Hematopoietic multipotent progenitor cell treated with erythropoietin and hydrocortisone succinate and interleukin-3 and kit ligand, for 8 days (in vitro differentiated cells): ENCODE results near the gene STX5.
"Not testable (repeated sequence)": the region's sequence is repeated elsewhere in the genome, so short reads cannot be mapped to it uniquely, and the experiment has no call there.

ENCODE experiments used
- DNase-seq: peaks from one replicate; pipeline ENCODE4 v3.0.0-alpha.2; 2015

STX5 gene

DNA sequence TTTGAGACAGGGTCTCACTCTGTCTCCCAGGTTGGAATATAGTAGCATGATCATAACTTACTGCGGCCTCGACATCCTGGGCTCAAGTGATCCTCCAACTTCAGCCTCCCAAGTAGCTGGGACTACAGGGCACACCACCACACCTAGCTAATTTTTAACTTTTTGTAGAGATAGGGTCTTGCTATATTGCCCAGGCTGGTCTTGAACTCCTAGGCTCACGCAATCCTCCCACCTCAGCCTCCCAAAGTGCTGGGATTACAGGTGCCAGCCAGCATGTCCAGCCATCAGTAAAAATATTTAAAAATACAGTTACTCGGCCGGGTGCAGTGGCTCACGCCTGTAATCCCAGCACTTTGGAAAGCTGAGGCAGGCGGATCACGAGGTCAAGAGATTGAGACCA, 3.7 kb downstream of the STX5 start:
- DNase-seq = not testable (repeated sequence)

DNA sequence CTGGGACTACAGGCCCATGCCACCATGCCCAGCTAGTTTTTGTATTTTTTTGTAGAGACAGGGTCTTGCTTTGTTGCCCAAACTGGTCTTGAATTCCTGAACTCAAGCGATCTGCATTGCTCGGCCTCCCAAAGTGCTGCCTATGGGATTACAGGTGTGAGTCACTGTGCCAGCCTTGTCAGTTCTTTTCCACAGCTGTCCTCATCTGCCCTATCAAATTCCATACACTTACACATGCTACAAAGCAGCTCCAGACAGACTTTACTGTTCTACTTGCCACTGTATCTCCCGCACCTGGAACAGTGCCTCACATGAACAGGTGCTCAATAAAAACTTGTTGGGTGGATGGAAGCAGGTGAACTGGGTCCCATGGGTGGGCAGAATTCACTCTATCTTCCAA, 8.2 kb downstream of the STX5 start:
- DNase-seq = no peak

DNA sequence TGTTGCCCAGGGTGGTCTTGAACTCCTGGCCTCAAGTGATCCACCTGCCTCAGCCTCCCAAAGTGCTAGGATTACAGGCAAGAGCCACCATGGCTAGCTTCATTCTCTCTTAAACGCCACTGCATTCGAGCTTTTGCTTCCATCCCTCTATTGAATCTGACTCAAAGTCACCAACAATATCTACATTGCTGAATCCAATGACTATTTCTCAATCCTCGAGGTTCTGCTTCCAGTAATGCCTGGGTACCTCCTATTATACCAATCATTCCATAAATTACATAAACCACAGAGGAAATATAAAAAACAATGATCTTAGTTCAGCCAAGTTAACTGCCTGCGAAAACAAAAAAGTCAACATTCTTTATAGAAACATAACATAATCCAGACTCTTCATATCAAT, 14.7 kb downstream of the STX5 start:
- DNase-seq = no peak

DNA sequence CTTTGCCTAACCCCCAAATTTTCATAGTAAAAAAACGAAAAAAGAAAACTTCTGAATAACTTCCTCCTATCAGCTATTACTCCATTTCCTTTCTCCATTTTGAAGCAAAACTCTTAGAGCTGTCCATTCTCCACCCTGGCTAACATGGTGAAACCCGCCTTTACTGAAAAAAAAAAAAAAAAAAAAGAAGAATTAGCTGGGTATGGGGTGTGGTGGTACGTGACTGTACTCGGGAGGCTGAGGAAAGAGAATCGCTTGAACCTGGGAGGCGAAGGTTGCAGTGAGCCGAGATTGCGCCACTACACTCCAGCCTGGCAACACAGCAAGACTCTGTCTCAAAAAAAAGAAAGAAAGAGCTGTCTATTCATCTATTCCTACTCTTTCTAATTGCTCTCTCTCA, 15.3 kb downstream of the STX5 start:
- no peak for DNase-seq

DNA sequence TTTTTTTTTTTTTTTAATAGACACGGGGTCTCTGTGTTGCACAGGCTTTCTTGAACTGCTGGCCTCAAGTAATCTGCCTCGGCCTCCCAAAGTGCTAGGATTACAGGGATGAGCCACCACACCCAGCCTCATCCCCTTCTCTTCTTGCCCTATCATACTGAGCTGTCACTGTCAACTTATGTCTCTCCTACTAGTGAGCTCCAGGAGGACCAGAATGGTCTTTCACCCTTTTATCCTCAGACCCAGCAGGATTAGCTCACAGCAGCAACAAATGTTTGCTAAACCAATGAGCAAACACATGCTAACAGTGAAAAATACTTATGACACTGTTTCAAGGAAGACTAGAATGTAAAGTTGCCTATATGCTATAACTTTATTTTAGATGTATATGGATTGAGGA, 20.2 kb downstream of the STX5 start:
- no peak for DNase-seq

DNA sequence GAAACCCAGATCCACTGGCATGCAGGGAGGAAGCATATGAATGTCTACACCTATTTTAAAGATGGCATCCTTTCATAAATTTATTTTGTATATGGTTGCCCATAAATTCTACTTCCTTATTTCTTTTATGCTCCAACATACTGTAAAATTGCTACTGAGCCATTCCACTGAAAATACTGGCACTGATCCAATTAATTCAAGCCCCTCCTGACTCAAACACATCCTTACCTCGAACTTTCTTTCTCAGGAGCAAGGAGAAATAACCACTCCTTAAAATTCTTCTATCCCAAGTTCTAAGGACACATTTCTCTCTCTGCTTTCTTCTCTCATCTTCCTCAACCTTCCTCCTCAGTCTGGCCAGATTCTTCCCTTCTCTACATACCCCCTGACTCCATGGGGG, 21.1 kb downstream of the STX5 start:
- DNase-seq = no peak

DNA sequence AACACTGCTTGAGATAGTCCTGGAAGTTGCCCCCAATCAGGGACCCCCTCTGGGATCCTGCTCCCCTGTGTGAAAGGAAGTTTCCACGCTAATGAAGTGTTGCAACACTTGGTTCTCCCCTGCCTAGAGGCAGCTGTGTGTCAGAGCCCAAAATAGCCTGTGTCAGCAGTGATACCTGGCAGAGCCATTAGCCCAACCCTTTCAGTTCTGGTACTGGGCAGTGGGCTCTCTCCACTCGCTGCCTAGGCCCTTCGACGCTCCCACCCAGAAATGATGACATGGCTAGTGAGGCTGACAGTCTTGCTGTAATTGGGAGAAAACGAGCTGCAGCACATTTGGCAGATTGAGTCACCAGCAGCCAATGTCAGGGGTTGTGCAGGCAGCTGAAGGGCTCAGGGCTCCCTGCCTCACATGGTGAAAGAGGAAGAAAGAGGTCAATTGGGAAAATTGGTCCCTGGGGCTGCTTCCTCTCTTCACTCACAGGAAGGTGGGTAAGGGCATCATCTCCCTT, 25.2 kb downstream of the STX5 start:
- DNase-seq = no peak

DNA sequence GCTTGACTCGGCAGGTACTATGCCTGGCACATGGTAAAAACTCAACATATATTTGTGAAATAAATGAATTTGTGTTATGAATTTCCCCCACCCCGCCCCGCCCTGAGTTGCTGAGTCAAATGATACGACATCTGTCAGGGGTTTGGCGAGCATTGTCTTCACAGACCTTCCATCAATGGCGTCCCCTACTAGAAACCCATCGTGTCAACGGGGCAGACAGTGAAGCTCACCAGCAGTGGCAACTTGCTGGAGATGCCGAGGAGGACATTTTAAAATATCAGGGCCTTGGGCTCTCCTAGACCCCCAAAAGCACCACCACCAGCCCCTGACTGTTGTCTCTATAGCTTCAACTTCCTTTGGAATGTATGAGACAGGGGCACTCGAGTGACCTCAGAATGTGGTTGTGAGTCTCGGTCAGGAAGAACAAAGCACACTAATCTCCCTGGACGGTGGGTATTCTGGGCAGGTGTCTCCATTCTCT, 25.9 kb downstream of the STX5 start:
- no peak for DNase-seq

DNA sequence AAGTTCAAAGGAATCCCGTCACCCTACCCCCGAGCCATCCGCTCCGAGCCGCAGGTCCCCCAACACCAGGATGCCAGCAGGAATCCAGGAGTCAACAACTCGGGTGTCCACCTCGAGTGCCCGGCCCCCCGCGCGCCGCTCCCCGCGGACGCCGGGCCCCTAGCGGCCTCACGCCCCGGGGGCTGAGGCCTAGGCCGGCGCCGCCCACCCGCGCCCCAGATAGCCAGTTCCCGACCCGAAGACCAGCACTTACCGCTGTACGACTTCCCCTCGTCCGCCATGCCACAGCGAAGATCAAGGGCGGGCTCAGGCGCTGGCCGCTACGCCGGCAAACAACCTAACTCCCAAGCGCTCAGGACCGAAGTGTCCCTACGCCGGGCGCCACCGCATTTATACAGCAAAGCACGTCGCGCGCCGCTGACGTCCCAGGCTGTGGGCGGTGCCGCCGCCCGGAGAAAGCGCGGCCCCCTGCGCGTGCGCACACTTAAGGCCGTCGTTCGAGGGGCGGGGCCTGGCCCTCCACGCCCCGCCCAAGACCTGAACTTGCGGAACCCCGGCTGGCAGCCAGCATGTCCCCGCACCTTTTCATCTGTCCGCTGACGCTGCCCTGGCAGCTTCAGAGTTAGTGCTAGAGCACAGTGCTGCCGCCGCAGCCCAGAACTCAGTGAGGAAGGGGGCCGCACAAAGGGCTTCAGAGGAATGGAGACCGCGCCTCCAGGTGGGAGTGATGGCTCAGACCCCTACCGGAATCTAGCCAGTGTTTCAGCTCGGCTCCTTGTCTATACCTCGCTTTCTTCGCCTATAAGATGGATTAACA, 26.6 kb downstream of the STX5 start, which contains the start of gene NXF1:
TSS of gene NXF1 (minus strand) at position 365 of the 817 bp plus-strand sequence. CDS start at position 281, 84 bp downstream.
- DNase-seq = peak; percentile 93

DNA sequence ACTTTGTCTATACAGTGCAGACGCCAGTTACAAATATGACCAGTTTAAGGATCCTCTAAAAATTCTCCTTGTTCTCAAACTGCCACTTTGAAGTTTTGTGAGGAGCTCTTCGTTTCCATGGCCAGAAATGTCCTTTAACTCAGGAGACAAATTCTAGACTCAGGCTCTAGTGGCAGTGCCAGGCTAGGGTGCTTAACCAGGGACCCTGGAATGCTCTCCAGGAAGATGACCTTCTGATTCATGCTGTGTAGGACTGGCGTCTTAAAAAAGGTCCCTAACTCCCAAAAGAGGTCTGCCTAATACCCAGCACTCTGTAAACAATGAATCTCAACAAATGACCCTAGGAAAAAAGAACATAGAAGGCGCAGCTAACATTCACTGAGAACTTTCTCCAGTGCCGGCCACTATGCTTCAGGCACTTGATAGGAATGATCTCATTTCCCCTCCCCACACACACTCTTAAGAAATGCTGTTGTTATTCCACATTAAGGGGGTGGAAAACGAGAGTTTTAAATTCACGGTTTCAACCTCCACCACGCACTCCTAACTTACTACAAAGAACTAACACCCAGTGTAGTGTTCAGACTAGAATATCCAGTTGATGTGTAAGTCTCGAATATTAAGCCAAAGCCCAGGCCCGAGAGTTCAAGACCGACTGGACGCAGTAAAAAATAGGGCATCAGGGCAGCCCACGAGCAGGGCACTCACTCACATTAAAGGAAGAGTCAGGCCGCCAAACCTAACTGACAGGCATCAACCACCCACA, 27.4 kb downstream of the STX5 start:
- peak; percentile 29 for DNase-seq

DNA sequence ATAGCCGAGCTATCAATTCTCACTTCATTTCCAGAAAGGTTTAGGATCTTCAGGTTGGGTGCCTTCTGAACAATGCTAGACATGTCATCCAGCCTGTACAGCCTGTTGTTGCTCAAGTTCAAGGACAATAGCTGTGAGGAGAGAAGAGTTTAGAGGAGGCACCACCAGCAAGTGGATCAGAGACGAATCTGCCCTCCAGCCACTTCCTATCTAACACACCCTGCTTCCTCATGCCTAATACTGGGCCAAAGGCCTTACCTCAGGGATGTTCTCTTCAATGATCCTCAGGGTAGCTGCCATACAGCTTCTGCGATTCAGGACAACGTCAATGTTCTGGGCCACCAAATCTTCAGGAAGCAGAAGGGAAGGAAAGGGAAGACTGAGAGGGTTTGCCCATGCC, 30.8 kb downstream of the STX5 start:
- DNase-seq = no peak

DNA sequence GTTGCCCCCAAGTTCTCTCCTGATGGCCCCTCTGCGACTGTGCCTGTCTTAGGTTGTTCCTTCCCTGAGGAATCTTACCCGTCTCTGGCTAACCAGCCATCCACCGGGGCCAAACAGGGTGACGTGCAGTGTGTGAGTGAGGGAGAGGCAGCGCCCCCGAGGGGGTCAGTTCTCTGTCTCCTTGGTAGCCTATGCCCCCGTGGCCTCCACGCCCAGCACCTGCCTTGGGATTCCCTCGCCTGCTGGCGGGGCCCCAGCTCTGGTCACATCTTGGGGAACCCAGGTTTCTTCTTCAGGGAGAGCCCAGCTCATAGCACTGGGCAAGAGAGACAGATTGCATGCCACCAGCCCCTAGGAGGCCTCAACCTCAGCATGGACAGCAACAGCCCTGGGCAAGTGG, 32.4 kb downstream of the STX5 start:
- no peak for DNase-seq

DNA sequence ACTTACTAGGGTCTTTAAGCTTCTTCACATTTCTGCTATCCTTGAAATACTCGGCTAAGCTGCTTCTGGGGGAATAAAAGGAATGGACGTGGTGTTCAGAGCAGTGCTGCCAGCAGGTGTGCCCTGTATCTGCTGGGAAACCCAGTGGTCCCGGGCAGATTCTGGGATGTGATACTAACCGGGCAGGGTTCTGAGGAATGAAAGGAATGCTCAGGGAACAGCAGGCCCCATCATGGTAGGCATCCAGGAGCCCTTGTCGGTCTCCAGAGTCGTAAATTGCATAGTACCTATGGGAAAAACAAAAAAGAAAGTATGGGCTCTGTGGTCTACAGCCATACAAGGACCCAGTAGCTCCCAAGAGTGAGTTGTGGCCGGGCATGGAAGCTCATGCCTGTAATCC, 35.6 kb downstream of the STX5 start:
- no peak for DNase-seq

DNA sequence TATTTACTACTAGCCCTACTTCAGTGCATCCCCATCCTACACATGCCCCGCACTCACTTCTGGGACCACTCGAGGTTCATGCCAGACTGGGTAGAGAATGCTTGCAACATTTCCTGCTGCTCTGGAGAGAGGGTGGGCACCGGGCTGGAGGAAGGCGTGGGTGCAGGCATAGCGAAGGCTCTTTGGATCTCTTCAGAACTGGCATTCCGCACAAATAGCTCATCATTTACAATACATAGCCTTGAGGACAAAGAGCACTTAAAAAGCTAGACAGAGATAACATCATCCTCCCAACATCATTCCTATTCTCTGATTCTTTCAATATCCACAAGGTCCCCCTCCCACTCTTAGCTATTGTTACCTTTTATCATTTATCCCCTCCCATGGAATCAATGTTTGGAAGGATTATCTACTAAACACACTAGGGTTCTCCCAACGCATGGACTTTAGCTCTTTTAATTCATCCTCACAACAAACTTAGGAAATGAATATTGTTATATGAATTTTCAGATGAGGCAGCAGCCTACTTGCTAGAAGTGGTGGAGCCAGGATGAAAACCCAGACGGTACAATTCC, 37.6 kb downstream of the STX5 start:
- no peak for DNase-seq

DNA sequence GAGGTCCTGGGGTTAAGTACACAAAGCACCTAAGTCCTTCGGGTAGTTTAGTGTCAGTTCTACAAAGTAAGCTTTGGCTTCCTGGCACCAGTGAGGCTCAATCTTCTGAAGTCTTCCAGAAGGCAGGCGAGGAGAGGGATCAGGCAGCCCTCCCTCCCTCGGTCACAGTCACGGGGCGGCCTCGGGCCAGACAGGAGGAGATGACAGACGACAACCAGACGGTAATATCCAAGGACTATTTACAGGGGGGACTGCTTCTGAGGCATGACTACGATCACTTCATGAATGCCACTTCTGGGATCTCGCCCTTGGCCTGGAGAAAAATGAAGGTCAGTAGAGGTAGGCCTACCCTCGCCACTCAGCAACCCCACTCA, 39.7 kb downstream of the STX5 start:
- no peak for DNase-seq

DNA sequence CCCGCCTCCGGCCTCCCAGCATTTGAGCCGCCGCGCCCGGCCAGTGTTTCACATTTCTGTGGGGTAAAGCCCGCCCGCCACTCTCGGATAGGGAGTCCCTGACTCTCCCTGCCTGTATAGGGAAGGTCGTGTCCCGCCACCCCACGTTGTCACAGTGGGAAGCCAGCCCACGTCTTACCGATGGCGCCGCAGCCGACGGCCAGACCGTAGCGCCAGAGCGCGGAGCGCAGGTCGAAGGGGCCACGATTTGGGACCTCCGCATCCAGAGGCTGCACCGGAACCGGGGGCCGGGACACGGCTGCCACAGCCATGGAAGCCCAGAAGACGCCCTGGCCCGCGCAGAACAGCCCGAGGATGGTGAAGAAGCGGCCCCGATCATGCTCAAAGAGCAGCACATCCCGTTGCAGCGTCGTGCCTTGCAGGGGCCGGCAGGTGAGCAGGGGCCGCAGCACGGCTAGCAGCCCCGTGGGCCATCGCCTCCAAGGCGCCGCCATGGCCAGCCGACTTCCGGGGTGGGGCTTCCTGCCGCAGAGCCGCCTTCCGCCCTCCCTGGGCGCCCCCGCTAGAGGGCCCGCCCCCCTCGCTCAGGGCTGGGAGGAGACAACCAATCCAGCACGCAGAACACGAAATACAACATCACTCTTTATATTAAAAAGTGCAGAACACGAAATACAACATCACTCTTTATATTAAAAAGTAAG, 40.2 kb downstream of the STX5 start, which contains the start of gene TMEM223:
TSS of gene TMEM223 (minus strand) at position 506 of the 701 bp plus-strand sequence. CDS start at position 494, 12 bp downstream.
- peak; percentile 87 for DNase-seq

DNA sequence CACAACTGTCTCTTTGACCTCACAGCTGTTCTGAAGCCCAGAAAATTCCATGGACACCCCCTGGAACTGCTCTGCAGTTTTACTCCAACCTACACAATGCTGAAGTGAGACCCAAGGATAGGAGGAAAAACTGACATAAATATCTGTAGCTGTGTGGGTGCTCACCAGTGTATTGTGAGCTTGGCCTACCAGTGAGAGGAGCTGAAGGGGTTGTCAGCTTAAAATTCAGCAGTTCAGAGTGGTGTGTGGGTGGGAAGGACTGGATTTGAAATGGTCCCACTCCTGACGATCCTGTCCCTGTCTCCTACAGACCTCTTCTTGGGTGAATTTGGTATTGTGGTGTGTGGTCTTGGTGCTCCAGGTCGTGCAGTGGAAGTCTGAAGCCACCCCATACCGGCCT, 42.3 kb downstream of the STX5 start:
- no peak for DNase-seq

DNA sequence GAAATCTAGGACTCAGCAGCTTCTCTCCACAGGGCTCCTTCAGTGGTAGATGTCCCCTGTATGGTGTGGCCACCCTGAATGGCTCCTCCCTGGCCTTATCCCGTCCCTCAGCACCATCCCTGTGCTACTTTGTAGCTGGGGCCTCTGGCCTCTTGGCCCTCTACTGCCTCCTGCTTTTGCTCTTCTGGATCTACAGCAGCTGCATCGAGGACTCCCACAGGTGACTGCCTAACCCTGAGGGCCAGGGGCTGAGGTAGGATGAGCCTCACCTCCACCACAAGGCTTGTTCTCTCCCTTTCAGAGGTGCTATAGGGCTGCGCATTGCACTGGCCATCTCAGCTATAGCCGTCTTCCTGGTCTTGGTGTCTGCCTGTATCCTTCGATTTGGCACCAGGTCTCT, 42.9 kb downstream of the STX5 start:
- no peak for DNase-seq

DNA sequence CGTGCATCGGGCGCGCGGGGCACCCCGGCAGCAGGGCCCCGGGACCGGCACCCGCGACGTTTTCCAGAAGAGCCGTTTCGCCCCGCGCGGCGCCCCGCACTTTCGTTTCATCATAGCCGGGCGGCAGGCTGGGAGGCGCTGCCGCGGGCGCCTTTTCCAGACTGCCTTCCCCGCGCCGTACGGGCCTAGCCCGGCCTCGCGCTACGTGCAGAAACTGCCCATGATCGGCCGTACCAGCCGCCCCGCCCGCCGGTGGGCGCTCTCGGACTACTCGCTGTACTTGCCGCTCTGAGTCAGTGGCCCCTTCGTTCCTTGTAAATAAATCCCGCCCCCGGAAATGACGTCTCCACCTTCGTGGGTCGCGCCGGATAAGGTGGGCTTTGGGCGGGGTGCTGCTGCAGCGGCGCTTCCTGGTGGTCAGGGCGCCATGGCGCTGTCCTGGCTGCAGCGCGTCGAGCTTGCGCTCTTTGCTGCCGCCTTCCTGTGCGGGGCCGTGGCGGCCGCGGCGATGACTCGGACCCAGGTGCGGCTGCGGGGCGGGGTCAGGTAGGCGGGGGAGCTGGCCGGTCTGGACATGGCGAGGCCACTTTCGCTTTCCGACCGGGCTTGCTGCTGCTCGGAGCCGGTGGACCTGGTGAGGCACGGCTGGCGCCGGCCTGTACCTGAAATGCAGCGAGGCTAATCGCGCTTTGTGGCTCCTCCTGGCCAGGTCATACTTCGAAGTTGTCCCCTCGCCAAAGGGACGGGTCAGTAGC, 44.7 kb downstream of the STX5 start, which contains the start of gene TMEM179B:
TSS of gene TMEM179B (plus strand) at position 398 of the 755 bp plus-strand sequence. CDS start at position 428, 30 bp downstream.
- peak; percentile 99 for DNase-seq

DNA sequence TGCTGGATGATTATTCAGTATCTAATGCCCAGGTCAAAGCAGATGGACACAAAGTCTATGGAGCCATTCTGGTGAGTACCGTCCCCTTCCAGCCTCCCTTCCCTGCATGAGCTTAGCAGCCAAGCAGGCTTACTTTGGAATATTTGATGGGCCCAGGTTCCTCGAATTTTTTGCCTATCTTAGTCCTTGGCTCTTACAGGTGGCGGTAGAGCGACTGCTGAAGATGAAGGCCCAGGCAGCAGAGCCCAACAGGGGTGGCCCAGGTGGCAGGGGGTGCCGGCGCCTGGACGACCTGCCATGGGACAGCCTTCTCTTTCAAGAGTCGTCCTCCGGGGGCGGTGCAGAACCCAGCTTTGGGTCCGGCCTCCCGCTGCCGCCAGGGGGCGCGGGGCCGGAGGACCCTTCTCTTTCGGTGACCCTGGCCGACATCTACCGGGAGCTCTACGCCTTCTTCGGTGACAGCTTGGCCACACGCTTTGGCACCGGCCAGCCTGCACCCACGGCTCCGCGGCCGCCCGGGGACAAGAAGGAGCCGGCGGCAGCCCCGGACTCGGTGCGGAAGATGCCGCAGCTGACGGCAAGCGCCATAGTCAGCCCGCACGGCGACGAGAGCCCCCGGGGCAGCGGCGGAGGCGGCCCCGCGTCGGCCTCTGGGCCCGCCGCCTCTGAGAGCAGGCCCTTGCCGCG, 45.4 kb downstream of the STX5 start:
- peak; percentile 87 for DNase-seq

DNA sequence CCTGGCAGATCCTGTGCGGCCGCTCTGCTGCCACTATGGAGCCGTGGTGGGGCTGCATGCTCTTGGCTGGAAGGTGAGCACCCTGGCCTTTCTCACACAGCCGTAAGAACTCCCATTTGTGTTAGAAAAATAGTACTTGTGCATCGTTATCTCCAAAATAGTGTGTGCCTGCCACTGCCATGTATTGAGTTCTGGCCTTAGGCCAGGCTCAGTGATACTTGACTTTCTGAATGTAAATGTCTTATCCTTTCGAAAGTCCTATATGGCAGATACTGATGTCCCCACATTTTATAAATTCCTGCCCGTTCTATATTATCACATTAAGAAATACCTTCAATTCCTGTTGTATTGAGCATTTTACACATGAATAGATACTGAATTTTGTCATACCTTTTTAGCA, 49.1 kb downstream of the STX5 start:
- peak; percentile 28 for DNase-seq
